Hematopoietic multipotent progenitor cell treated with erythropoietin and hydrocortisone succinate and interleukin-3 and kit ligand, for 8 days (in vitro differentiated cells): ENCODE results near the gene BNC2.
A peak's percentile ranks its signal among the peaks of the same experiment; 100 is the strongest.

Source experiments
- DNase-seq: peaks from one replicate; pipeline ENCODE4 v3.0.0-alpha.2; 2015

BNC2 gene

GRCh38 chr9:16750553-16750952, 119.9 kb downstream of the BNC2 start:
- no peak for DNase-seq

DNA sequence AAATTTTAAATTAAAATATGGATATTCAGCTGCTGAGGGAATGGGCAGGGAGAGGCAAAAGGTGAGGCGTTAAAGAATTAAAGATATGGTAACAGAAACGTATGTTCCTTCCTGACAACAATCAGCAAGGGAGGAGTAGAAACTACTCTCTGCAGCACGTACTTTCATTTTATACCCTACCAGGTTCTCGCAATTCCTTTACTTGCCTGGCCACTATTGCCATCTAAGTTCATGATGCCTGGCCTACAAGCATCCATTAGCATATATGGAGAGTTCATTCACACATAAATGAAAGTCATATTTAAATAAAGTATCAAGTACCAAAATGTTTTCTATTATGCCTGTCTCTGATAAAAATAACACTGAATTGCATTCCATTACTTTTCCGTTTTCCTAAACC, 125.1 kb downstream of the BNC2 start:
- no peak for DNase-seq

DNA sequence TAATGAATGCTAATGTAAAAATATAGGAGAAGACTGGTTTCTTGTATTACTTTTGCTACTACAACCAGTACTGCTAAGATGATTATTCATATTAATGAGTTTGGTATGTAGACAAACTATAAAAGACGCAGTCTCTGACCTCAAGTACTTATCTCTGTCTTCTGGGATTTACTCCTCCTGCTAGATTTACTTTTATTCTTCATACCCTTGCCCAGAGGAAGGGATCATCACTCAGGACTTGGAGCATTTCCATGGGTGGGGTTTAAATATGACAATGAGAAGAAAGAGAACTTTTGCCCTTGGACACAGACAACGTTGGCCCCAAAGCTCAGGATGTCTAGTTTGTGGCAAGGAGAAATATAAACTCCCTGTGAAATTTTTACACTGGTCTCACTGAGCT, 126.1 kb downstream of the BNC2 start:
- no peak for DNase-seq

DNA sequence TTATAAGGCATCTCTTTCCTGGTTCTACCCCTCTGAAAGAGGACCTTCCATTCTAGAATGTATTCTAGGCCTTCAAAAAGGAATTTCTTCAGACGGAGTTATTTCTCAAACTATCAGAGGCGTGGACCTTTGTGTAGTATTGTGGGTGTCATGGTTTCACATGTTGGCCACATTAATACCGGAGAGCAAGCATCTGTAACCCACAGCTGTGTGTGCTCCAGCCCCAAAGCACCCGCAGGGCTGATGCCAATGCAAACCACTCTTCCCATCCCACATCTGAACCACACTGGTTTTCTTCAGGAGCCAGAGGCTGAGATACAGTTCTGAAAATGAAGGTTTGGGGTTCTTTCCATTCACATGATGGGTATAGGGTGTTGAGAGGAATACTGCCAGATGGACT, 127.1 kb downstream of the BNC2 start:
- DNase-seq, result no peak

DNA sequence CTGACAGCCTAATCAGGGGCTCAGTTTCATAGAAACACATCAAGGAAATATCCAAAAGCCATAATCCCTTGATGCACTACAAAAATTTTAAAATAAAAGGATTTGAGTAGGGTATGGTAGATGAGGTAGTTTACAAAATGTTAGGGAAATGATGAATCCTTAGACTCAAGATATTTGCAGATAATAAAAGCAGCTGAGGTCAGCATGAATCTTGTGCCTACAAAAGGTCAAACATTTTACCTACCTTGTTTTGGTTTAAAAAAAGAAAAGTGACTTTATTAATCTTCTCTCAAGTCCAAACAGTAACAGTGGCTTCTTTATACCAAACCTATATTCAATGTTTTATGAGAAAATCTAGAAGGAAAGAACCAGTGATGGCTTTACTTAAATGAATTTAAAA, 135.5 kb downstream of the BNC2 start:
- DNase-seq, result no peak

GRCh38 chr9:16732546-16732945, 137.9 kb downstream of the BNC2 start:
- no peak for DNase-seq

DNA sequence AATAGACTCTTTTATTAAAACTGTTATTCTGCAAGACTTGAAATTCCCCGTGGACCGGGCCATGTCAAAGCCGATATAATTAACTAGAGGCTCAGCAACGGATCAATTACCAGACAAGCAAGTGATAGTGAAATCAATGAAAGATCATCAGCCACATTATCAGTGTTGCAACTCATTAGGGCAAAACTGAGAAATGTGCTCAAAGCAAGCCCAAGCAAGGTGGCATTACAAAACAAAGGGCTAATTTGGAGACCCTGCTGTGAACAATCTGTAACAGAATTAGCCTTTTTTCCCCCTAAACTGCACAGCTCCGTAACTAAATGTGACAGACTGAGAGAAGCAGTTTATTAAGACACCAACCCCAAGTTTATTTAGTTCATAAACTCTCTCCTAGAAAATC, 140.3 kb downstream of the BNC2 start:
- no peak for DNase-seq

DNA sequence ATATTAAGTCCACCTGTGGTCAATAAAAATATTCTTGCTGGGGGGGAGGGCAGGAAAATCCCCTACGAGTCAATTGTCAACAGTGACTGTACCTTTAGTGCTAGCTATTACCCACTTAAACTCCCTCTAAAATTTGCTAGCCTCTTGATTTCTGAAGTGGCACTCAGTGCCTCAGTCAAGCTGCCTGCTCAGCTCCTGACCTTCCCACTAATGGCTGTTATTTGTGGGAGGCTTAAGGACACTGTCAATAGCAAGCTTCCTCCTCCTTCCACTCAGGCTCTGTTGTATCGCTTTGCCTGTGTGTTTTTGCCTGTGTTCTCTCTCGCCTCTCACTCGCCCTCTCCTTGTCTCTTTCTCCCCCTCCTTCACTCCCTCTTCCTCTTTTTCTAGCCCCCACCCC, 140.8 kb downstream of the BNC2 start:
- DNase-seq, result no peak

- DNase-seq, result no peak
These were observed 142.3 kb downstream of the BNC2 start for GRCh38 chr9:16728137-16728508.

DNA sequence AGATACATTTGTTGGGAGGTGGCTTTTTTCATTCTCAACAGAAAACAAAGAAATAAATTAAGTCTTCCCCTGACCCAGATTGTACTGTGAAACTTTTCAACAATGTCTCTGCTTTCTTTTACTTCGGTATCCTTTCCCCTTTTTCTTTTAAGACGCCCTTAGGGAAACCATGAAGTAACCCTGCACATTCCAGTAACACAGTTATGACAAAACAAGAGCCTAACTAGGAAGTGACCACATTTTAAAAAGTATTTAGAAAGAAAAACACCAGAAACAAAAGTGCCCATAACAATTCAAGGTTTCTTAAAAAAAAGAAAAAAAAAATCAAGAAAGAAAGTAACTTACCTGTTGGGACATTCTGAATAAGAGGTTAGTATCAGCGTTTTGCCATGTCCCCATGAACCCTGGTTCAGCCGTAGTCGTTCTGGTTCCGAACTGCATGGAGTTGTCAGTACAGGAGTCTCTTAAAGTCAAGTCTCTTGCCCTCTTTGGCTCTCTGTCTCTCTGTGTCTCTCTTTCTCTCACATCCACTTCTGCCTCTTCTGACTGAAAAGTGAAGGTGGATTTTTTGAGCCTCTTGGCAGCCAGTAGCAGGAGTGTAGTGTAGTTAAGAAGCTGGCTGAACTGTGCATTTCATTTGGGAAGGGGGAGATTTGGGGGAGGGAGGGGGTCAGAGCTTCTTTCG, 142.9 kb downstream of the BNC2 start:
- no peak for DNase-seq

DNA sequence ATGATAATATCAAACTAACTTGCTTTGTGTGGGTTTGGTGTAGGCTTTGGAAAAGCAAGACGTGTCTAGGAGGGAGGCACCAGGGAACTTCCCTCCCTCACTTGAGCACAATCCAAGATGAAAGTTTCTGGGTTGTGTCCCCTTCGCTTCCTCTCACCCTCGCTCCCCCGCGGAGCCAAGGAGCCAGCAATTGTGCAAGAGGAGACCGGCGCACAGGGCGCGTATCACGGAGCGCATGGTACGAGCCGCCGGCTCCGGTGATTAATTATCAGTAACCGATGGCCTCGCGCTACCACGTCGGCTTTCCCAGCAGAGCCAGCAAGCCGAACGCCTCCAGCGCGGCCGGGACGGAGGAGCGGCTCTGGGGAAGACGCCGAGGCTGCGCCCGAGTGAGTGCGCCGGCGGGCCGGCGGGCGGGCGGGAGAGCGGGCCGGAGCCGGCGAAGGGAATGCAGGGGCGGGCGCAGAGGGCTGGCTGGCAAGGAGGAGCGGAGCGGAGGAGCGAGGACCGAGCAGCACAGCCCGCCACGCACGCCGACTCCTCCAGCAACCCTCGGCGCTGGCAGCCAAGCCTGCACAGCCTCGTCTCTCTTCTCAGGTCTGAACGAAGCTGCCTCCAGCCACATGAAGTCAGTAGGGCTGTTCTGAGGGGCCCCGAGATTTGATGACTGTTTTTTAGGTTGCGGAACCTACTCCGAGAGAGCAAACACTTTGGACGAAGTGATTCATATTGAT, 143.6 kb downstream of the BNC2 start:
- DNase-seq, result peak; percentile 1

- no peak for DNase-seq
These were observed 144.4 kb downstream of the BNC2 start for GRCh38 chr9:16726029-16726428.

GRCh38 chr9:16725066-16725465, 145.4 kb downstream of the BNC2 start:
- DNase-seq, result no peak

- no peak for DNase-seq
These were observed 148.5 kb downstream of the BNC2 start for GRCh38 chr9:16721972-16722371.

GRCh38 chr9:16720386-16720785, 150.1 kb downstream of the BNC2 start:
- no peak for DNase-seq

- no peak for DNase-seq
These were observed 150.5 kb downstream of the BNC2 start for GRCh38 chr9:16719921-16720320.

DNA sequence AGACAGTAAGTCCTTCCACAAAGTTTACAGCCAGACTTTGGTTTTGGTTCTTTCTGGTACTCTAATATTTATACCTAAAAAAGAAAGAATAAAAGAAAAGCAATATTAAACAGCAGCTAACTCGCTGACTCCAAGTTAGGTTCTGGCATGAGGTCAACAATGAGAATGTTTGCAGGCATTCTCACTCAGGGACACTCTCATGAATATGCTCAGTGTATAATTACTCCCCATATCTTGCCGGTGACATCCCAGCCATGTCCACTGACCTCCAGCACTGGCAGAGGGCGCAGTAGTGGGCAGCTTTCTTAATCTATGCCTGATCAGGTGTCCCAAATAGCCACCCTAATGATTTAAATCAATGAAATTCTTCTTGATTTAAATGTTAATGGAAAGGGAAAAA, 151.5 kb downstream of the BNC2 start:
- DNase-seq, result no peak

- DNase-seq, result no peak
These were observed 152.2 kb downstream of the BNC2 start for GRCh38 chr9:16718296-16718695.

GRCh38 chr9:16716601-16717000, 153.9 kb downstream of the BNC2 start:
- no peak for DNase-seq

DNA sequence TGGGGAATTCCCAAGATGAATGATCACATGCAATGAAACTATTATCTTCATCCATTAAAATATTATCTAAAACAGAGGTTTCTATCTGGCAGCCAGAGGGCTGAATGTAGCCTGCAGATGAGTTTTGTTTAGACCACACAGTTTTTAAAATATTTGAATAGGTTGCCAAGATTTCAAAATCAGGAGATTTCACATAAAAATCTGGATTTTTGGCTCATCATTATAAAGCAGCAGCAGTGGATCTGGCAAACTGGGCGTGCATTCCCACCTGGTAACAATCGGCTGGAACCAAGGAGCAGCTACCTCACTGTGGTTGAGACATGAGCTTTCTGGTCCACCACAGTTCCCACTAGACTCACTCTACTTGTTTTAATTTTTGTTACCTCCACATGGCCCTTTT, 155.1 kb downstream of the BNC2 start:
- no peak for DNase-seq

- DNase-seq, result no peak
These were observed 157.7 kb downstream of the BNC2 start for GRCh38 chr9:16712787-16713186.

GRCh38 chr9:16710888-16711287, 159.6 kb downstream of the BNC2 start:
- DNase-seq, result no peak

DNA sequence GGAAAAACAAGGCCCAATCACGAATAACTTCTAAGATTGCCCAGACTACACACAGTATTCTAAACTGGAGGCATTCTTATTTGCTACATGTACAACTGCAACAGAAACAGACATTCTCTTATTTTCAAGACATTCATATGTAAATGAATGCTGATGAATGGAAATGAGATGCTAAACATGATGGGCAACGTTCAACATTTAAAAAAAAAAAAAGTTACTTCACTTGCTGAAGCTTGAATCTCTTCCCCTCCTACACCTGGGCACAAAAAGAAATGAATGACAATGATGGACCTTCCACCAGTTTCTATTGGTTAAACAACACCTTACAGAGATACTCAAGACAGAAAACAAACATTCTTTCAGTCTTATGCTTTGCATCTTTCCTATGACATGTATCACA, 160.5 kb downstream of the BNC2 start:
- DNase-seq, result no peak

DNA sequence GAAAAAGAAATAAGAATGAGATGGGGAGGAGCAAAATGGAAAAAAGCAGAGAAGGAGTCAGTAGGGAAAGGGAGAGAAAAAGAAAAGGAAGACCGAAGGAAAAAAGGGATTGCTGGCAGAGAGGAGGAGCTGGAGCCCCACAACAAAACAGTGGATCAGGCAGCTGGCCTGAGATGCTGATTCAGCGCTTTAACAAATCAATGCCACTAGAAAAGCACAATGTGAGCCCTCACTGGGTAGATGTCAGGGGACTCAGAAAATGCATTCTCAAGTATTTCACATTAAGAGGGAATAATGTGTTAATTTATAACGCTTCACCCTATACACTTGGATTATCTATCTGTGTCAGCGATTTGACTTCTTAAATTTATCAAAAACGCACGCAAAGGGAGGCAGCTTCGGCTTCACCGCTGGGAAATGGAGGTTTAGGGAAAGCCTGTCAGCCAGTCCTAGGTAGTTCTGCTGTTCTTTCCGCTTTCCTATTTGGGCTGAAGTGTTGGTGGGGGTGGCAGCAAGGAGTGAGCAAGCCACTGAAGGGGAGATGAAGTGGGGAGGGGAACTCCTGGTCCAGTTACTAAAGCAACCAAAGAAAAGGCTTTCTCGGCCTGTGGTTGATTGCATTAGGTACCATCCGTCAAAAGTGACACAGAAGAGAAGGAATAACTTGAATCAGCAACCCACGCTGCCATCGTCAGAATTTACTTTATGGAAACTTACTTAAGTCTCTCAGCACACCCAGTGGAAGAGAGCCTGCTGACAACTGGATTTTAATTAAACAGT, 161.6 kb downstream of the BNC2 start:
- DNase-seq, result no peak
